ENCODE results near the gene SPAST.
A peak's percentile ranks its signal among the peaks of the same experiment; 100 is the strongest.

The SPAST gene

GRCh38 chr2:32095671-32096070, 32.3 kb downstream of the SPAST start:
- H3K27ac ChIP-seq = no peak overlapping the region
- no peak for TF ChIP-seq CTCF (IDR thresholded peaks at IDR 0.05)
- TF ChIP-seq ZFX (IDR thresholded peaks at IDR 0.05; ENCODE audit: borderline replicate concordance) = no peak

- TF ChIP-seq ZFX (IDR thresholded peaks at IDR 0.05; ENCODE audit: borderline replicate concordance) = no peak
- no peak for TF ChIP-seq CTCF (IDR thresholded peaks at IDR 0.05)
- H3K27ac ChIP-seq = no peak overlapping the region
These were observed 44.8 kb downstream of the SPAST start for GRCh38 chr2:32108111-32108510.

GRCh38 chr2:32118055-32118454, 54.7 kb downstream of the SPAST start:
- TF ChIP-seq ZFX (IDR thresholded peaks at IDR 0.05; ENCODE audit: borderline replicate concordance) = no peak
- no peak for TF ChIP-seq CTCF (IDR thresholded peaks at IDR 0.05)
- H3K27ac ChIP-seq = no peak overlapping the region

GRCh38 chr2:32119161-32119560, 55.8 kb downstream of the SPAST start:
- no peak for TF ChIP-seq ZFX (IDR thresholded peaks at IDR 0.05; ENCODE audit: borderline replicate concordance)
- no peak for TF ChIP-seq CTCF (IDR thresholded peaks at IDR 0.05)
- no peak overlapping the region for H3K27ac ChIP-seq

- H3K27ac ChIP-seq = no peak overlapping the region
- TF ChIP-seq CTCF (IDR thresholded peaks at IDR 0.05) (no peak), ZFX (IDR thresholded peaks at IDR 0.05; ENCODE audit: borderline replicate concordance) (no peak)
These were observed 61.3 kb downstream of the SPAST start for GRCh38 chr2:32124660-32125059.

GRCh38 chr2:32128636-32129035, 65.3 kb downstream of the SPAST start:
- peak overlapping the region; percentile 40 for H3K27ac ChIP-seq
- TF ChIP-seq CTCF (IDR thresholded peaks at IDR 0.05) (no peak), ZFX (IDR thresholded peaks at IDR 0.05; ENCODE audit: borderline replicate concordance) (no peak)

- TF ChIP-seq CTCF (IDR thresholded peaks at IDR 0.05) (no peak), ZFX (IDR thresholded peaks at IDR 0.05; ENCODE audit: borderline replicate concordance) (no peak)
- no peak overlapping the region for H3K27ac ChIP-seq
These were observed 65.7 kb downstream of the SPAST start for GRCh38 chr2:32129086-32129485.

All from 22Rv1 (cell line).